KMS-11 (cell line): Measurements from ENCODE around the gene CALML6.

ENCODE experiments used
- H2AFZ ChIP-seq: fragments of 200-600 bp; sonication (generic); 2 replicates; pipeline ENCODE4 v1.6.1; 2016; ENCODE audit warnings: antibody characterized with exemption, mixed run types, low read depth
- H3K27ac ChIP-seq: fragments of 200-600 bp; sonication (generic); 2 replicates; pipeline ENCODE4 v1.6.1; 2016; ENCODE audit warnings: mild to moderate bottlenecking, mixed run types
- H3K27me3 ChIP-seq: fragments of 200-600 bp; sonication (generic); 2 replicates; pipeline ENCODE4 v1.6.1; 2017; ENCODE audit warnings: mild to moderate bottlenecking, low read depth, mixed run types, moderate library complexity; ENCODE audit not compliant: insufficient read depth
- H3K36me3 ChIP-seq: fragments of 200-600 bp; sonication (generic); 2 replicates; pipeline ENCODE4 v1.6.1; 2017; ENCODE audit warnings: mild to moderate bottlenecking, mixed run types; ENCODE audit not compliant: insufficient read depth
- H3K4me1 ChIP-seq: fragments of 200-600 bp; sonication (generic); 2 replicates; pipeline ENCODE4 v1.6.1; 2016; ENCODE audit warnings: mild to moderate bottlenecking, low read depth, mixed run types; ENCODE audit not compliant: poor library complexity, severe bottlenecking
- H3K4me2 ChIP-seq: fragments of 200-600 bp; sonication (generic); 2 replicates; pipeline ENCODE4 v1.7.0; 2016; ENCODE audit warnings: mild to moderate bottlenecking, mixed run types
- H3K4me3 ChIP-seq: fragments of 200-600 bp; sonication (generic); IDR thresholded peaks from 2 replicates; pipeline ENCODE4 v1.6.1; 2017; ENCODE audit warnings: low read depth, low read length, mixed read lengths; ENCODE audit not compliant: insufficient read depth
- H3K79me2 ChIP-seq: fragments of 200-600 bp; sonication (generic); 2 replicates; pipeline ENCODE4 v1.6.1; 2016; ENCODE audit warnings: low read depth, mixed run types; ENCODE audit not compliant: insufficient read depth
- H3K9ac ChIP-seq: fragments of 200-600 bp; sonication (generic); 2 replicates; pipeline ENCODE4 v1.6.1; 2016; ENCODE audit warnings: mild to moderate bottlenecking, mixed run types
- H4K20me1 ChIP-seq: fragments of 200-600 bp; sonication (generic); 2 replicates; pipeline ENCODE4 v1.6.1; 2016; ENCODE audit warnings: mild to moderate bottlenecking, mixed run types; ENCODE audit not compliant: insufficient read depth
- CTCF ChIP-seq: fragments of 200-600 bp; sonication (generic); conservative IDR thresholded peaks from 2 replicates; pipeline ENCODE4 v1.6.1; 2017; ENCODE audit warnings: low read depth, mild to moderate bottlenecking, antibody characterized with exemption, low read length, moderate library complexity, mixed read lengths

CALML6 gene

DNA sequence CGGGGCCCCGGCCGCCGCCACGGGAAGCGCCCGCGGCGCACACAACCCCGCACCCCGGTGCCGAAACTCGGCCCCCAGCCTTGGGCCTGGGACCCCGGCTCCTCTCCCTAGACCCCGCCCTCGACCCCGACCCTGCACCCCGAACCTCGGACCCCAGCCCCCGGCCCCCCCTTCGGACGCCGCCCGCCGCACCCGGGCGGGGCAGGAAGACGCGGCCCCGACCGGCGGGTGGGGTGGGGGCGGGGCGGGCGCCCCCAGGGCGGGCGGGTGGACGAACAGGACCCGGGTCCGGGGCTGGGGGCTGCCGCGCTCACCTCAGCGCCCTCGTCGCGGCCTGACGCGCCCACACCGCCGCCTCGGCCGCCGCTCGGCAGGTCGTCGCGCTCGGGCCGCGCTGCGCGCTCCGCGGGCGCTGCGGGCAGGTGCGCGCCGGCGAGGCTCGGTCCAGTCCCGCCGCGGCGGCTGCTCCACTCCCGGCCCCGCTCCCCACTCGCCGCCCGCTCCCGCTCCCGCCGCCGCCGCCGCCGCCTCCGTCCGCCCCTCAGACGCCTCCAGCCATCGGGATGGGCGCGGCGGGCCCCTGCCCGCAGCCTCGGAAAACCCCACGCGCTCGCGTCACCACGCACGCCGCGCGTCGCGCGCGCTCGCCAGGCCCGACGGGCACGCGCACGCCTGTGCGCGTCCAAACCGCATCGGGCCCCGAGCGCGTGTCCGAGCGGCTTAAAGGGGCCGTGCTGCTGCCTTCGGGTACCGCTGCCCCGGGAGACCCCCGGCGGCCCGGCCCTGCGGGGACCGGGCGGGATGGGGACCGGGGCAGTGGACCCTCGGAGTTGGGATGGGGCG lies 24.3 kb upstream of the CALML6 start, which contains the start of gene GNB1:
GNB1 (minus strand) TSS at position 582 of the 843 bp plus-strand sequence. CDS start 65,634 bp downstream, outside the sequence.
- peaks cover 54% of the 10 kb centered on the region for H3K79me2 ChIP-seq

GRCh38 chr1:1891349-1892078 lies 23.5 kb upstream of the CALML6 start:
- H3K36me3 ChIP-seq = no peaks in the 10 kb centered on the region
- peak overlapping the region; percentile 88 for H3K4me2 ChIP-seq
- peak overlapping the region; percentile 92 for H3K9ac ChIP-seq
- H2AFZ ChIP-seq = peak overlapping the region; percentile 47; the same call in 1 of the 2 replicates
- peaks cover 30% of the 10 kb centered on the region for H4K20me1 ChIP-seq
- no peaks in the 10 kb centered on the region for H3K27me3 ChIP-seq
- no peak for TF ChIP-seq CTCF
- peak overlapping the region; percentile 58 for H3K27ac ChIP-seq
- H3K79me2 ChIP-seq = peaks cover 47% of the 10 kb centered on the region
- H3K4me1 ChIP-seq = peaks cover 74% of the 10 kb centered on the region
- H3K4me3 ChIP-seq = peak overlapping the region; percentile 20

More for the DNA sequence above, 24.3 kb upstream of the CALML6 start, which contains the start of gene GNB1:
- Histone ChIP-seq H3K4me1 (peaks cover 74% of the 10 kb centered on the region), H3K27me3 (no peaks in the 10 kb centered on the region), H3K36me3 (no peaks in the 10 kb centered on the region), H3K4me2 (peak within 1 kb of the TSS; percentile 88), H3K27ac (peak within 1 kb of the TSS; percentile 91), H4K20me1 (peaks cover 38% of the 10 kb centered on the region), H3K9ac (peak within 1 kb of the TSS; percentile 92), H3K4me3 (peak within 1 kb of the TSS; percentile 71), H2AFZ (peak within 1 kb of the TSS; percentile 47; the same call in 1 of the 2 replicates)
- TF ChIP-seq CTCF = no peak

GRCh38 chr1:1892079-1892762 lies 22.8 kb upstream of the CALML6 start:
- Histone ChIP-seq H3K4me1 (peaks cover 74% of the 10 kb centered on the region), H3K79me2 (peaks cover 39% of the 10 kb centered on the region), H3K9ac (peak overlapping the region; percentile 76), H3K4me3 (peak overlapping the region; percentile 20), H4K20me1 (peaks cover 23% of the 10 kb centered on the region), H3K27ac (peak overlapping the region; percentile 58), H2AFZ (peak overlapping the region; percentile 47; the same call in 1 of the 2 replicates), H3K36me3 (no peaks in the 10 kb centered on the region), H3K4me2 (peak overlapping the region; percentile 88), H3K27me3 (no peaks in the 10 kb centered on the region)
- no peak for TF ChIP-seq CTCF

GRCh38 chr1:1892763-1893120 lies 22.3 kb upstream of the CALML6 start:
- peaks cover 74% of the 10 kb centered on the region for H3K4me1 ChIP-seq
- no peaks in the 10 kb centered on the region for H3K27me3 ChIP-seq
- peak overlapping the region; percentile 76; the same call in 1 of the 2 replicates for H3K9ac ChIP-seq
- H3K4me3 ChIP-seq = no peak overlapping the region
- no peak overlapping the region for H2AFZ ChIP-seq
- H3K4me2 ChIP-seq = peak overlapping the region; percentile 88
- H3K36me3 ChIP-seq = no peaks in the 10 kb centered on the region
- peaks cover 34% of the 10 kb centered on the region for H3K79me2 ChIP-seq
- no peak for TF ChIP-seq CTCF
- H4K20me1 ChIP-seq = peaks cover 18% of the 10 kb centered on the region
- peak overlapping the region; percentile 58; the same call in 1 of the 2 replicates for H3K27ac ChIP-seq
